Uterus (tissue), 4 donors: ENCODE measurements around the gene MSRB1. TPM values are rescaled to one million over a fixed set of nuclear protein-coding genes. Genes with fewer than 3 reads are reported as not detected.
"Not testable (repeated sequence)": the region's sequence is repeated elsewhere in the genome, so short reads cannot be mapped to it uniquely, and the experiment has no call there.

ENCODE experiments used
- DNase-seq, 2 donors: peaks; one replicate each; pipeline ENCODE4 v3.0.0-alpha.2; 2019 to 2020
- H3K27ac ChIP-seq, 2 donors: fragments of 200-600 bp; sonication (generic); 1 replicate in 1 of 2; 2 replicates in 1 of 2; pipeline ENCODE4 v1.5.1; 2016 to 2018
- H3K27me3 ChIP-seq, 2 donors: fragments of 200-600 bp; sonication (generic); one replicate each; pipeline ENCODE4 v1.5.1; 2018 to 2019; ENCODE audit warnings: control low read depth in 1 of 2
- H3K36me3 ChIP-seq, 2 donors: fragments of 200-600 bp; sonication (generic); one replicate each; pipeline ENCODE4 v1.5.1; 2019; ENCODE audit warnings: control low read depth in 1 of 2
- H3K4me1 ChIP-seq, 2 donors: fragments of 200-600 bp; sonication (generic); one replicate each; pipeline ENCODE4 v1.5.1; 2018 to 2019; ENCODE audit warnings: control low read depth in 1 of 2
- H3K4me3 ChIP-seq, 2 donors: fragments of 200-600 bp; sonication (generic); 1 replicate in 1 of 2; 2 replicates in 1 of 2; pipeline ENCODE4 v1.5.1; 2018 to 2019; ENCODE audit warnings: mild to moderate bottlenecking in 1 of 2
- H3K9me3 ChIP-seq, 2 donors: fragments of 200-600 bp; sonication (generic); one replicate each; pipeline ENCODE4 v1.5.1; 2019; ENCODE audit warnings: control low read depth in 1 of 2
- CTCF ChIP-seq, 4 experiments: fragments of 200-600 bp in 2 of 4; fragments of 450-650 bp in 2 of 4; sonication (generic) in 2 of 4; IDR thresholded peaks; one replicate each; pipeline ENCODE4 v1.5.1; 2016 to 2019; ENCODE audit warnings: antibody characterized with exemption in 4 of 4, mild to moderate bottlenecking in 2 of 4, moderate library complexity in 1 of 4
- POLR2A ChIP-seq, 2 donors: fragments of 450-650 bp; IDR thresholded peaks; one replicate each; pipeline ENCODE4 v1.6.1; 2016; ENCODE audit warnings: antibody characterized with exemption in 2 of 2, mild to moderate bottlenecking in 1 of 2, moderate library complexity in 1 of 2
- intact Hi-C: fragments of 100-400 bp; cut with DNase I; formaldehyde crosslinking; loops from one replicate; pipeline ENCODE4 v1.15.1; 2023; ENCODE audit warnings: low total_unique reads
- total RNA-seq, 4 donors: library from RNA; depleted of rRNA in 3 of 4; stranded (reverse); fragments of >200 nt in 3 of 4; gene quantifications; one replicate each; pipeline versions ENCODE4 v1.1.0 to v1.2.4, GENCODE V29; 2014 to 2023
- donor health status: DM: yes; HTN: yes; CAD: no.

MSRB1 gene
- total RNA-seq, 4 donors from 2014 or later: 5.6 to 21.2 (median 11.9) TPM

- Histone ChIP-seq H3K27me3 (no peaks in the 10 kb centered on the region), H3K4me1 (no peaks in the 10 kb centered on the region), H3K4me3 (no peak overlapping the region), H3K36me3 (no peaks in the 10 kb centered on the region), H3K9me3 (no peaks in the 10 kb centered on the region), H3K27ac (no peak overlapping the region)
- intact Hi-C loops: no loop called here
- TF ChIP-seq CTCF (IDR thresholded peaks at IDR 0.05) (no peak), POLR2A (IDR thresholded peaks at IDR 0.05) (no peak)
- DNase-seq: no peak
Measured at GRCh38 chr16:1900452-1900774, 42.6 kb downstream of the MSRB1 start.

- H3K36me3 ChIP-seq: no peaks in the 10 kb centered on the region
- no peak overlapping the region for H3K27ac ChIP-seq
- H3K4me1 ChIP-seq: no peaks in the 10 kb centered on the region
- H3K4me3 ChIP-seq: no peak overlapping the region
- no peak for TF ChIP-seq POLR2A (IDR thresholded peaks at IDR 0.05)
- DNase-seq: no peak
- intact Hi-C loops: no loop called here
- H3K9me3 ChIP-seq: no peaks in the 10 kb centered on the region
- no peaks in the 10 kb centered on the region for H3K27me3 ChIP-seq
Measured at GRCh38 chr16:1899641-1900451, 43.2 kb downstream of the MSRB1 start.

- H3K4me1 ChIP-seq, H3K9me3 ChIP-seq, H3K27me3 ChIP-seq, H3K36me3 ChIP-seq, H3K27ac ChIP-seq, intact Hi-C loops, H3K4me3 ChIP-seq, DNase-seq: not testable (repeated sequence)
Measured at GRCh38 chr16:1897692-1898091, 45.3 kb downstream of the MSRB1 start.

GRCh38 chr16:1895949-1896675 is 46.9 kb downstream of the MSRB1 start:
- Histone ChIP-seq H3K4me3 (no peak overlapping the region), H3K4me1 (no peaks in the 10 kb centered on the region), H3K36me3 (no peaks in the 10 kb centered on the region), H3K27ac (no peak overlapping the region), H3K9me3 (no peaks in the 10 kb centered on the region), H3K27me3 (no peaks in the 10 kb centered on the region)
- intact Hi-C loops: no loop called here
- DNase-seq: no peak
- TF ChIP-seq POLR2A (IDR thresholded peaks at IDR 0.05): no peak
- TF ChIP-seq CTCF (IDR thresholded peaks at IDR 0.05): no peak

- intact Hi-C loops: no loop called here
- TF ChIP-seq POLR2A (IDR thresholded peaks at IDR 0.05) (no peak), CTCF (IDR thresholded peaks at IDR 0.05) (no peak)
- Histone ChIP-seq H3K36me3 (no peaks in the 10 kb centered on the region), H3K27ac (no peak overlapping the region), H3K9me3 (no peaks in the 10 kb centered on the region), H3K27me3 (no peaks in the 10 kb centered on the region), H3K4me1 (no peaks in the 10 kb centered on the region), H3K4me3 (no peak overlapping the region)
- no peak for DNase-seq
Measured at GRCh38 chr16:1895068-1895467, 47.9 kb downstream of the MSRB1 start.

- no peak for TF ChIP-seq POLR2A (IDR thresholded peaks at IDR 0.05)
- no peak for TF ChIP-seq CTCF (IDR thresholded peaks at IDR 0.05)
- Histone ChIP-seq H3K4me1 (no peaks in the 10 kb centered on the region), H3K27ac (no peak overlapping the region), H3K27me3 (no peaks in the 10 kb centered on the region), H3K36me3 (no peaks in the 10 kb centered on the region), H3K9me3 (no peaks in the 10 kb centered on the region), H3K4me3 (no peak overlapping the region)
- intact Hi-C loops: no loop called here
- no peak for DNase-seq
Measured at GRCh38 chr16:1890708-1891050, 52.3 kb downstream of the MSRB1 start.
